Measurements from ENCODE around the gene TWIST2.

- no peak for TF ChIP-seq CTCF (IDR thresholded peaks at IDR 0.05)
- TF ChIP-seq POLR2A (IDR thresholded peaks at IDR 0.05), result no peak
These were observed 54.4 kb downstream of the TWIST2 start for GRCh38 chr2:238902285-238902684.
